ENCODE results near the gene LDHD.

Gene LDHD

GRCh38 chr16:75116081-75116910, at the start of gene LDHD:
TSS of gene LDHD (minus strand) at chr16:75116780. CDS start at chr16:75116720, 60 bp downstream.
- peak; percentile 91 for DNase-seq

GRCh38 chr16:75160386-75160785, 43.8 kb upstream of the LDHD start:
- DNase-seq, result no peak

DNA sequence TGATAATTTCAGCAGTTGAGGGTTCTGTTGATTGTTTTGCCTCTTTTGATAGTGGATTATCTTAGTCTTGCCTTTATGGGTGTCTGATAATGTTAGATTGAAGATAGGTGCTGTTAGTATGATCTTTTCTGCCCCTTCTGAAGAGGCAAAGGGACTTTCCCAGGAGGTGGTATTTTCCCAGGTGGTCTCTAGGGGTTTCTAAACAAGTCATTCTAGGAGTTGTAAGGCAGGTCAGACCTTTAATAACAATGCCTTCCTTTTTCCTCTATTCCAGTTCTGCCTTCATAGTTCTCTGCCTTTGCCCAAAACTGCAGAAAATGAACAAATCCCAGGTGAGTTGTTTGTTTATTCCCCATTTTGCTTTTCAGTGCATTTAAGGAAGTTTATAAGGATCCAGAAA, 36.1 kb upstream of the LDHD start:
- no peak for DNase-seq

DNA sequence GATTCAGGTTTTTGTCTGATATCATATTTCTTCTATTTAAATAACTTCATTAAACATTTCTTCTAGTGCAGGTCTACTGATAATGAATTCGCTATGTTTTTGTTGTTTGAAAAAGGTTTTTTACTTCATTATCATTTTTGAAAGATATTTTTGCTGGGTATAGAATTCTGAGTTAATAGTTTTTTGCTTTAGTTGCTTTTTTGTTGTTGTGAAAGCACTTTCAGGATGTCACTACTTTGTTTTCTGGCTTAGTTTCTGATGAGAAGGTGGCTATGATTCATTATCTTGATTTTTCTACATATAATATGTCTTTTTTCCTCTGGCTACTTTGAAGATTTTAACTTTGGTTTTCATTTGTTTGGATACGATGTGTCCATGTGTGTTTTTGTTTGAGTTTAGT, 35.2 kb upstream of the LDHD start:
- no peak for DNase-seq

DNA sequence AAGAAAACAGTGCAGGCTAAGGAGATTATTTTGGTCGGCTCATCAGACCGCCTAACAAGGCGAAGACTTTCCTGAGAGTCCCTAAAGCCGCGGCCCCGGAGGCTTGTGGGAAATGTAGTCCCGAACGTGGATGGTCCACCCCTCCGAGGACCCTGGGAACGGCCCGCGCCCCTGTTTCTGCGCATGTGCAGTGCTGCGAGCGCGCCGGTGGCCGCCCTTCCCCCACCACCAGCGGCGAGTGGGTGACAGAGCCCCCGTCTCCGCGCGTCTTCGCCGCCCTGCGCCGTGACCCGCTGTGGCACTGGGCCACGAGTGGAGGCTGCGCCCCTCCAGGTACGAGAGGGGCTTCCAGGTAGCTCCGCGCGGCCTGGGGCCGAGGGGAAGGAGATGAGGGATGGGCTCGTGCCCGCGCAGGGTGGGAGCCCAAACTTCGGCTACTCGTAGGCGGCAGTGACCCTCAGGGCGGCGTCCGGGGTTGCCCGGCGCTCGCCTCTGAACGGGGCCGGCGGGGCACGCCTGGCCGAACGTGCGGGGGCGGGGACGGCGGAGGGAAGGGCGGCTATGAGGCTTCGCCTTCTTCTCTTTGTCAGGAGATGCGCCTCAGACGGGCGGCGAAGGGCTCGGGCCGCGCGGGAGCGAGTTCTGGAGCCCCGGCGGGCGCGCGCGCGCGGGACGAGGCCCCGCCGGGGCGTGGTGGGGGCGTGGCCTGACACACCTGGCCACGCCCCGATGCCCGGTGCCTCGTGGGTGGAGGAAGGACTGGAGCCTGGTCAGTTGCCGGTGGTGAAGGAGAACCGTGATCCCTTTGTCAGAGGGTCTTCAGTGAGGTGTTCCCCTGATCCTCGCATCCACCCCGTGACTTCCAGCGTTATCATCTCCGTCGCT, 32.0 kb upstream of the LDHD start, which contains the start of gene ZFP1:
TSS of gene ZFP1 (plus strand) at position 214 of the 885 bp plus-strand sequence. CDS start 4,428 bp downstream, outside the sequence.
- peak; percentile 96 for DNase-seq

DNA sequence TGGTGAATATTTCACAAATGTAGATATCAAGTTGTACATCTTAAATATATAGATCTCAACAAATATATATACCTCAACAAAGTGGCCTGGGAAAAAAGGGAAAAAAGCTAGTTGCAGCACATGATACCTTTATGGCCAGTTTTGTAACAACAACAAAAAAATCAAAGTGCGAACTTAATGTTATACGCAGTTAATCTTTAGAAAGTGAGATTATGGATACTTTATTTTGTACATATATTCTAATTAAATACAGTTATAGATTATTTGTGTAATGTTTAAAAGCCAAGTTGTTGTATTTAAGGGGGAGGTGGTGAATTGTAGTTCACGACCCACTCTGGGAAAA, 31.4 kb upstream of the LDHD start:
- no peak for DNase-seq

- DNase-seq, result no peak
Measured at GRCh38 chr16:75143941-75144340, 27.4 kb upstream of the LDHD start.

- DNase-seq, result no peak
Measured at GRCh38 chr16:75139498-75139897, 22.9 kb upstream of the LDHD start.

DNA sequence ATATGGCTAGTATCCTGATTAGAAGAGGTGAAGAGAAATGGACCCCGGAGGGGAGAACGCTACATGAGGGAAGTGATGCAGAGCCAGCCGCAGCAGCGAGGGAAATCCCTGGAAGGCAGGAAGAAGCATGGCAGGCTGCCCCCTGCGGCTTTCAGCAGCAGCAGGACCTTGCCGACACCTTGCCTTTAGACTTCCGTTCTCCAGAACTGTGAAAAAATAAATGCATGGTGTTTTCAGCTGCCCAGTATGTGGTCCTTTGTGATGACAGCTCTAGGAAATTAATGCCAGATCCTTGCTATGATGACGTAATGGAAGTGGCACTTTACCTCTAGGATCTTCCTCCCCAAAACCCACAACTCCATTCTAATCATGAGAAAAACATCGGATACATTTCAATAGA, 22.1 kb upstream of the LDHD start:
- no peak for DNase-seq

- no peak for DNase-seq
Measured at GRCh38 chr16:75138233-75138632, 21.7 kb upstream of the LDHD start.

- DNase-seq, result no peak
Measured at GRCh38 chr16:75131081-75131480, 14.5 kb upstream of the LDHD start.

- peak; percentile 22 for DNase-seq
Measured at GRCh38 chr16:75130150-75130771, 13.7 kb upstream of the LDHD start.

GRCh38 chr16:75129421-75130149, 13.0 kb upstream of the LDHD start:
- peak; percentile 79 for DNase-seq

- DNase-seq, result peak; percentile 31
Measured at GRCh38 chr16:75127713-75128415, 11.3 kb upstream of the LDHD start.

- DNase-seq, result no peak
Measured at GRCh38 chr16:75122609-75123008, 6.0 kb upstream of the LDHD start.

DNA sequence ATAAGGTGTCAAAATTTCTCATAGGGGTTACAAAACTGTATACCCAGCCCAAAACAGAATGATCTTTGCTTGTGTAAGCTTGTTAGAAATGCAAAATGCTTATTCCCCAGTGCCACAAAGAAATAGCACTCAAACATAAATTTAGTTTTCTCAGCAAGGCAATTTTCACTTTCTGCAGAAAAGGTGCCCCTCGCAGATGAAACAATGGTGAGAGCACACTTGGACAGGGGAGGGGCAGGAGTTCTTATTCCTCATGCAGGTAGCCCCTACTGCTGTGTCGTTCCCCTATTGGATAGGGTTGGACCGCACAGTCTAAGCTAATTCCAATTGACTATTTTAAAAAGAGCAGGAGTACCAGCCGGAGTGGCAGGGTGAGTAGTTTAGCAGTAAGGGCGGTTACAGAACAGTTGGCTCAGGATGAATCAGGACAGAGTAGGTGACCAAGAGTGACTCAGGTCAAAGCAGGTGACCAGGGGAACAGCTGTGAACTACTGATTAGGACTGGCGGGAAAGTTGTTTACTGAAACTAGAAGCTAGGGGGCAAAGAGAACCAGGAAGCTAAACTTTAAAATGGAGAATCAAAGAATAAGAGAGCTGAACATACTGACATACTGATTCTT, 5.5 kb upstream of the LDHD start:
- no peak for DNase-seq

DNA sequence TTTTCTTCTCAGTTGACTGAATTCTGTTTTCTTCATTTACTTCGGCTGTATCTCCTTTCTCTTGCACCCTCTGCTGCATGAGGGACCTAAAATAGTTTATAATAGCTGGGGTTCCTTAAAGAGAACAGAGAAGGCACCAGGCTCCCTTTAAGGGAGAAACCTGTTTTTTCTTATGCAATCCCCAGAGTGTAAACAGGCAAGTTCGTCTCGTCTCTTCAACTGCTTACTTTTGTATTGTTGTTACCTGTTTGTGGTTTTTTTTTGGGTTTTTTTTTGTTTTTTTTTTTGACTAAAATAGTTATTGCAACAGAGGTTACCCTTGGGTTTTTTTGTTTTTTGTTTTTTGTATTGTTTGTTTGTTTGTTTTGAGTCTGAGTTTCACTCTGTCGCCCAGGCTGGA, 3.7 kb upstream of the LDHD start:
- DNase-seq, result no peak

- DNase-seq, result no peak
Measured at GRCh38 chr16:75118943-75119539, 2.5 kb upstream of the LDHD start.

DNA sequence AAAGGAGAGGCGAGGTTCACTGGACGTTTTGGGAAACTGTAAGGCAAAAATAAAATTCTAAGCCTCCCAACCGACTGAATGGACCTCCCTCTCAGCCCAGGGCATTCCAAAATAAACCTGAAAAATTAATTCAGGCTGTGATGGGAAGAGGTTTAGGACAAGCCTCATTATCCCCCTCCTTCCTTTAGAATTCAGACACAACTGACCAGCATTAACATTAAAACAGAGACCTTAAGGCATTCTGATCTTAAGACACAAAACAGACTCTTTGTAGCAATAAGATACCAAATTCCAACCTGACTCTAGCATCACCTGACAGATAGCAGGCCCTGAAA, 298 bp upstream of the LDHD start:
- DNase-seq, result no peak

DNA sequence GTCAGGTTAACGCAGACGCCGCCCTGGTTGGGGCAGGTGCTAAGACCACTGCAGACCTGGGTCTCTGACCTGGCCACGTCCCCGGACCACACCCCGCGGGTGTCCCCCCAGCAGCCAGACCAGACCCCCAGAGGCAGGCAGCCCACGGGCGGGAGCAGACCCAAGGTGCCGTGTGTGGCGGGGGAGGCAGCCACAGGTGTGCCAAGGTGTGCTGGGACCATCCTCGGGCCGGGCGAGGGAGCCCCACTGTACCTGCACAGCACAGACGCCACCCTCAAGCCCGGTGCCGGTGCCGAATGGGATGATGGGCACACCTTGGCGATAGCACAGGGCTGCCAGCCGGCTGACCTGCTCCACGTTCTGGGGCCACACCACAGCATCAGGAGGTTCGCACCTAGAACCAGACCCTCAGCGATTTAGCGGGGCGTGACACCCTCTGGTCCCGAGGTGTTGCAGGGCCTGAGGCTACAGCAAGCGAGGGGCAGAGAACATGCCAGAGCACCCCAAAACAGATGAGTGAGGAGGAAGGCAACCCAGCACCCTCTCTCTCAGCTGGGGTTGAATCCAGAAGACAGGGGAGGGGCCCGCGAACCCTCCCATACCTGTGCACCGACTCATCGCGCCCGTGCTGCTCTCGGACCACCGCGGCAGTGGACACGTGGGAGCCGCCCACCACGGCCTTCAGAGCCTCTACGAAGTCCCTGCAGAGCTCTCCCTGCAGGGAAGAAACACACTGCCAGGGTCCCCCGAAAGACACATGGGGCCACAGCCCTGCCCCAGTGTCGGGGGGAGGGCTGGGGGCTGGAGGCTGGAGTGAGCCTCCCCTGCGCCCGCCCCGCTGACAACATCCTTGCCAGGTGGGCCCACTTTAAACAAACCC, 1.4 kb downstream of the LDHD start:
- DNase-seq, result no peak
